NCI-H345 treated with DMSO at 0.1 percent for 48 hours (cell line): ENCODE data around the gene FTCDNL1.
A peak's percentile ranks its signal among the peaks of the same experiment; 100 is the strongest.

Experiments used
- DNase-seq: peaks from one replicate; lab custom pipeline; 2025; ENCODE audit not compliant: unreplicated experiment; lab: John Stamatoyannopoulos, UW

FTCDNL1 gene

GRCh38 chr2:199850718-199851500 lies at the start of gene FTCDNL1:
FTCDNL1 (minus strand) TSS chr2:199851192; CDS start chr2:199848962, 2,230 bp downstream.
- peak; percentile 30 for DNase-seq

DNA sequence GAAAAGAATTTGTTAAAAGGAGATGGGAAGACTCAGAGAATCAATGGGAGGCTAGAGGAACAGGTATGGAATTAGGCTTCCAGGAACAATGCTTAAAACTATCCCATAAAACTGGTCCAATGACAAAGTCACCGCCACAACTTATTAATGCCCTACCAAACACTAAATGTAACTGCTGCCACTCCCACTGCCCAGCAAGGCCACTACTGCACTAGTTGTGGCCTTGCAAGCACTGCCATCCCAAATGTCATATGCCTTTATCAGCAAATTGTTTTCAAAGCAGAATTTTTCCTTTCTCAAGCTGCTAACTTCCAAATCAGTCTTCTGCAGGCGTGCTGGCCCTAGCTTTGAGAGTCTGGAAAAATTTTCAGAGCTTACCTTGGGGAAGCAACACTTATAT lies 45.6 kb upstream of the FTCDNL1 start:
- no peak for DNase-seq

- no peak for DNase-seq
Measured at GRCh38 chr2:199895406-199895805, 44.4 kb upstream of the FTCDNL1 start.

DNA sequence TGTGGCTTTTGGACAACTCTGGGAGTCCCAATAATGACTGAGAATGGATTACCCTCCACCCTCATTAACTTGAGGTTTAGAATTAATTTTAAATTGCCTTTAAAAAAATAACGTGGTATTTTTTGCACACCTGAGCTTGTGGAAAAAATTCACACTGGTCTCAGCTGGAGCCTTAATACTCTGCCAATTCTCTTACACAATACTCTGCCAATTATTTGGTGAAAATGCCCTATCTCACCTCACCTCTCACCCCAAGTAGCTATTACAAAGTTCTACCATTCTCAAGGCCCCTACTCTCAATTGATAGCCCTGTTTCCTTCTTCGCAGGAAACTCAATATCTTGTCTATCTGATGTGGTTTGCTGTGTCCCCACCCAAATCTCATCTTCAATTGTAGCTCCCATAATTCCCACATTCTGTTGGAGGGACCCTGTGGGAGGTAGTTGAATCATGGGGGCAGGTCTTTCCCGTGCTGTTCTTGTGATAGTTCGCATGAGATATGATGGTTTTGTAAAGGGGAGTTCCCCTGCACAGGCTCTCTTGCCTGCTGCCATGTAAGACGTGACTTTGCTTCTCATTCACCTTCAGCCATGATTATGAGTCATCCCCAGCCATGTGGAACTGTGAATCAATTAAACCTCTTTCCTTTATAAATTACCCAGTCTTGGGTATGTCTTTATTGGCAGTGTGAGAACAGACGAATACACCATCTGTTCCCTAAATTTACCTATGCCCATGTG lies 32.7 kb upstream of the FTCDNL1 start:
- DNase-seq = no peak

DNA sequence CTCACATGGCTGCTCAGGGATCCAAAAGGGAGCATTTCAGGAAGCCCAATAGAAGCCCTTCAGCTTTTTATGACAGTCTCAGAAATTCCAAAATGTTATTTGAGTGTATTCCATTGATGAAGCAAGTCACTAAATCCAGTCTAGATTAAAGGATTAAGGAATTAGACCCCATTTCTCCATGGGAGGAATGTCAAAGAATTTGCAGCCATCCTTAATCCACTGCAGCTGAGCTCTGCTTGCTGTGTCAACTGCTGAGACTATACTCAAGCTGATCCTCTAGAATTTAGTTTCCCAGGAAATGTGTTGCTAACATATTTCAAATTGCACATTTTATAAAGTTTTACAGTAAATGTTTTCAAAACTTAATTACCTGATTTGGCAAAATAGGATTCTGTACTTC lies 31.7 kb upstream of the FTCDNL1 start:
- DNase-seq = no peak

- no peak for DNase-seq
Measured at GRCh38 chr2:199875400-199875799, 24.4 kb upstream of the FTCDNL1 start.

GRCh38 chr2:199874209-199874608 lies 23.2 kb upstream of the FTCDNL1 start:
- DNase-seq = no peak

DNA sequence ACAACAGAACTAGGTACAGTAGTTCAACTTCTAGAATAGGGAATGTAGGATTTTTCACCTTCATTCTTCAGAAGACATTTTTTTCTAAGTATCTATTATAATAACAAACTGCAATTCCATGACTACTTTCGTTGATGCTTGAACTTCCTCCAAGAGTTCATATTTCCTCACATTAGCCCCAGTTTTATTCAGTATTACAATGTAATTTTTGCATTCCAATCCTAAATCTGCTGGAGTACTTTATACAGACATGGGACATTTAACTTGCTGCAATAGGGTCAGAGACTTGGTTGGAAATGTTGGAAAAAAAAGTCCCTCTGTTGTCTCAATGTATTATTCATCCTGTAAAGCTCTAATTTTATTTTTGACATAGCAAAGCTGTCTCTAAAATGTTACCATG lies 19.6 kb upstream of the FTCDNL1 start:
- DNase-seq = no peak

GRCh38 chr2:199869653-199870052 lies 18.7 kb upstream of the FTCDNL1 start:
- no peak for DNase-seq

- no peak for DNase-seq
Measured at GRCh38 chr2:199869227-199869541, 18.2 kb upstream of the FTCDNL1 start.

GRCh38 chr2:199868431-199869226 lies 17.6 kb upstream of the FTCDNL1 start:
- no peak for DNase-seq

- no peak for DNase-seq
Measured at GRCh38 chr2:199865905-199866304, 14.9 kb upstream of the FTCDNL1 start.

DNA sequence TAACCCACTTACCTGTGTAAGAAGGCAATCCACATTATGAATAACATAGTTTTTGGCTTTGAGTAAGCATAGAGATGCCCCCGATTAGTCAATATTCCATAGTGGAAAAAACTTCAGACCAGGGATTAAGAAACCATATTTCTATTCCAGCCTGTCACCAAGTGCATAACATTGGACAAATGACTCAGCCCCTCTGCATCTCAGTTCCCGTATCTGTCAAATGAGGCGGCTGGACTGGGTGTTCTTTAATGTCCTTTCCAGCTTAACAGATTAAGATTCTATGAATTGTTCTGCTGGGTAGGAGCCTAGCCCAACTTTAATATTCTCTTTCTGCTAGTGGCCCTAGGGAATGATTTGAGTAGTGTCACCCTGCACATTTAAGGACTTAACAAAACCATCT lies 11.8 kb upstream of the FTCDNL1 start:
- DNase-seq = no peak

DNA sequence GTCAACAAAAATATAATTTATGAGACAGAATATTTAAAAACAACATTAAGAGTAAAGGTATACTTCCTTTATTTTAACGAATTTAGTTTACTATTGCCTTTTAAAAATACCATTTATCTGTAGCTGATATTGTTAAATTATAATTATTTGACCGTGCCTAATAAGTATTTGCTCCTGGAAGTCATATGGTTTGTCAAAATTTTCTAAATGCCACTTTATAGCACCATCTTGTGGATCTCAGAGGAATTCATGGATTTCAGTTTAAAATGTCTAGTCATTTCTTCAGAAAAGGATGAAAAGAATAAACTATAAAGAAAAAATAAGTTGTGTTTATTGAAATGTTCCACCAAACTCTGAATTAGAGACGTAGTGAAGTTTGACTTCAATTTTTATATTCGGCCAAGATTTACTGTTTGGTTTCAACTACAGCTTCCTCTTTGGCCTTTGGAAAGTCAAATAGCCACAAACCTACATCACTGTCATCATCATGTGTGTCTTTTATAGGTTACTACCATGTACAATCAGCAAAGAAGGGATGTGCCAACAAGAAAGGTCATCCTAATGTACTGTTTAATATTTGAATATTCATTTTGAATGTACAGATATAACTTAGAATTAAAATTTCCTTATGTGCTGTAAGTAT lies 10.3 kb upstream of the FTCDNL1 start:
- no peak for DNase-seq

DNA sequence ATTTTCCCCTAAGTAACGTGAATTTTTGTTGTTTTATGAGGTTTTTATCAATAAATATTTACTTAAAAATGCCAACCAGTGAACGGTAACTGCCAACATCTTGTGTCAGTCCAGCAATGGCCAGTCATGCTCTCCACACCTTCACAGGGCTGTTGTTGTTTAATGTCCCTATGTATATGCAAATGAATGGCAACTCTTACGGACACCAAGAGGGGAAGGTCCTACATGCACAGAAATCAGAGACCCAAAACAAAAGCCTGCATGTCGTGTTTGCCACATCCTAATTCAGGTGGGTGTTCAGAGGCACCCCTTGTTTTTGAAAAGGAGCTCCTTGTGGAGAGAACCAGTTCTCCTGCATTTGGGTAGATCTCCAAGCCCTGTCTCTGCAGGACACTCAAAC lies 4.8 kb upstream of the FTCDNL1 start:
- no peak for DNase-seq

DNA sequence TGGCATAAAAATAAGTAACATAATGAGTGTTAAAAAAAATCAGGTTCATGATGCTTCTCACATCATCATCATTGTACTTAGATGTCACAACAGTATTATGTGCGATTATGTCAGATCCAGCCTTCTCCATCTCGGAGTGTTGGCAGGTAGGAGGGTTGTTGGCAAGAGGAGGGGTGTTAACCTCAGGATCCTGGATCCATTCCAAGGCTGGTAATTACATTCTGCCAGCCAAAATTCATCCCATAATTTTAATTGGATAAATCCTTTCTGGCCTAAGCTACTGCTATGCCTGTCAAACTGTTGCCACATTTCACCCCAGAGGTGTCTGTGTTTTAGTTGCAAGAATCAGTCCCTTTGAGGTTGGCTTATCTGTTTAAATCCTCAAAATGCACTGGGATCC lies 891 bp upstream of the FTCDNL1 start:
- no peak for DNase-seq

GRCh38 chr2:199851501-199851810 lies 464 bp upstream of the FTCDNL1 start:
- DNase-seq = no peak

DNA sequence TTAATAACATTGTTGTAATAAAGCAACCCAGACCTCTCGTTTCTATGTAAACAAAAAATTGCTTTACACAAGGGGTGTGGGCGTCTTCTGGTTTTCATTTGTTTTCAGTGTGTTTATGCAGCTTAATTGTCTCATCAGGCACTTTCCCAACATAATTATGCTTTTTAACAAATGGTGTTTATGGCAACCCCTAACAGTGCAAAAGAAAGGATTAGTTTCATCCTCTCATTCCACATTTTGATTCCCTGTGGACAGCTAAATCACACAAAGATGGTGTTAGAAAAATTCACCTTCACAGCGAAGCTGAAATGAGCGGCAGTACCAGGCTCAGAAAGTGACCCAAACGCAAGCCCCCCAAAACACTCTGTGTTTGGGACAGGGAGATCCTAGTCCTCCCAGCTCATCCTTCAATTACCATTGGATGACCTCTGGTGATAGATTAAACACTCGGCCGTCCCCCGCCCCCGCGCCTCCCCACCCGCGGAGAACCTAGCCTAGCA lies 724 bp downstream of the FTCDNL1 start:
- no peak for DNase-seq

- DNase-seq = no peak
Measured at GRCh38 chr2:199848389-199849130, 2.4 kb downstream of the FTCDNL1 start.

DNA sequence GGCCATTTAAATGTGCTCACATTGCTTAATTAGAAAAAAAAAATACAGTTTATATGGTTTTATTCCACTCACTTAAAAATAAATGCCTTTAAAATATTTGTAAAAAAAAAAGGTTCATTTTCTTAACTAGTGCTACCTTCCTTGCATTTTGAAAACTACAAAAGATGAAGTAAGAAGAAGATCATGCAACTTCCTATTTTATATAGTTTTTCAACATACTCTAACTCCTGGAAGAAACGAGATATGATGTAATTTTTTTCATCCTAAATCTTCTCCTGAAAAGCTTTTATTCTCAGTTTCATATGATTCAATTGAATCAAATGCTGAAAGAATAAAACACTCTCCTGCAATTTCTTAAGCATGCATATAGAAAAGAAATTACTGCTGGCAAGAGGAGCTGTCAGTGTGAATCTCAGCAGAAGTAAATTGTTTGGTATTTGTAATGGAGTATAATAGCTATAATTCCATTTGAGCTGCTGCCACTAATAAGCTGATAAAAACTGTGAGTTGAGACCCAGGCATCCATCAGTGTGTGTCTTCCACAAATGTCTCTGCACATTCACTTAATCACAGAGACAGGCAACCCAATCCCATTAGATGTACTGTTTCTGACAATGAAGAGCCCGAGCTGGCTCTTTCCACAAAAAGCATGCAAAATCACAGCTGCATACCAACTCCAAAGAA lies 3.7 kb downstream of the FTCDNL1 start:
- no peak for DNase-seq
